OCI-LY7 (cell line): ENCODE measurements around the gene DEXI.

Experiments used
- CTCF ChIP-seq: fragments of 200-600 bp; sonication (generic); conservative IDR thresholded peaks from 2 replicates; pipeline ENCODE4 v1.5.1; 2014; ENCODE audit warnings: mild to moderate bottlenecking, antibody characterized with exemption, low read length, moderate library complexity, mixed read lengths
- EZH2phosphoT487 ChIP-seq: fragments of 200-600 bp; sonication (generic); IDR thresholded peaks from 2 replicates; pipeline ENCODE4 v1.6.1; 2018; ENCODE audit warnings: low read depth, borderline replicate concordance, mild to moderate bottlenecking, mixed run types, antibody characterized with exemption, low read length, moderate library complexity, mixed read lengths

- TF ChIP-seq CTCF (no peak), EZH2phosphoT487 (no peak)
Observed at GRCh38 chr16:10938321-10938720, 3.9 kb downstream of the DEXI start.
